ENCODE measurements around the gene SMARCB1. TPM values are rescaled to one million over a fixed set of nuclear protein-coding genes. Genes with fewer than 3 reads are reported as not detected.
"Not testable (repeated sequence)": the region's sequence is repeated elsewhere in the genome, so short reads cannot be mapped to it uniquely, and the experiment has no call there.

The SMARCB1 gene
- total RNA-seq, 1 experiment from 2014 or later = 85.9 TPM

GRCh38 chr22:23862103-23862502 is 75.3 kb downstream of the SMARCB1 start:
- no peak for TF ChIP-seq EZH2 (IDR thresholded peaks at IDR 0.05; ENCODE audit: low read length, unreplicated experiment)
- no peak for TF ChIP-seq EZH2phosphoT487 (IDR thresholded peaks at IDR 0.05; ENCODE audit: borderline replicate concordance, low read length)
- peak; percentile 66 for TF ChIP-seq CTCF (conservative IDR thresholded peaks at IDR 0.05; ENCODE audit: low read depth, low read length)
- H3K9me3 ChIP-seq (ENCODE audit: low read length) = no peaks in the 10 kb centered on the region
- no TSS peak for BruUV-seq (replicated peaks)
- no peak overlapping the region for H3K4me2 ChIP-seq (ENCODE audit: low read length)
- no peaks in the 10 kb centered on the region for H3K79me2 ChIP-seq (ENCODE audit: low read length)
- no peaks in the 10 kb centered on the region for H3F3A ChIP-seq (ENCODE audit: low read length, unreplicated experiment)
- no peak overlapping the region for H3K27ac ChIP-seq (ENCODE audit: low read length)
- H3K9ac ChIP-seq (ENCODE audit: low read length) = no peak overlapping the region
- DNase-seq (peak; percentile 49), ATAC-seq (peak; percentile 27; the same call in 1 of the 2 replicates)
- H3K4me1 ChIP-seq (ENCODE audit: insufficient read depth, low read length) = peaks cover 5% of the 10 kb centered on the region; the same call in 1 of the 2 replicates
- H2AFZ ChIP-seq (ENCODE audit: low read length) = no peak overlapping the region
- no peaks in the 10 kb centered on the region for H4K20me1 ChIP-seq (ENCODE audit: low read length)
- ChIA-PET CTCF (no interaction called here), POLR2A (ENCODE audit: unreplicated experiment) (no interaction called here)
- intact Hi-C loops (cut with micrococcal nuclease) = no loop called here
- no peaks in the 10 kb centered on the region for H3K36me3 ChIP-seq (ENCODE audit: low read depth, low read length)
- H3K9me2 ChIP-seq (replicated peaks; ENCODE audit: low read length) = no peaks in the 10 kb centered on the region
- no peaks in the 10 kb centered on the region for H3K27me3 ChIP-seq (ENCODE audit: low read length)
- no peak overlapping the region for H3K4me3 ChIP-seq (ENCODE audit: low read length)

GRCh38 chr22:23864499-23865154 is 77.9 kb downstream of the SMARCB1 start:
- H3K79me2 ChIP-seq (ENCODE audit: low read length); H3K9ac ChIP-seq (ENCODE audit: low read length); DNase-seq; H3K4me3 ChIP-seq (ENCODE audit: low read length); intact Hi-C loops (cut with micrococcal nuclease); BruUV-seq (replicated peaks); H3K4me1 ChIP-seq (ENCODE audit: insufficient read depth, low read length); H3K9me2 ChIP-seq (replicated peaks; ENCODE audit: low read length); H3K27ac ChIP-seq (ENCODE audit: low read length); H3K27me3 ChIP-seq (ENCODE audit: low read length); H3F3A ChIP-seq (ENCODE audit: low read length, unreplicated experiment); H3K4me2 ChIP-seq (ENCODE audit: low read length); H3K9me3 ChIP-seq (ENCODE audit: low read length); H3K36me3 ChIP-seq (ENCODE audit: low read depth, low read length); POLR2A ChIA-PET (ENCODE audit: unreplicated experiment); H2AFZ ChIP-seq (ENCODE audit: low read length); ATAC-seq; CTCF ChIA-PET; H4K20me1 ChIP-seq (ENCODE audit: low read length): not testable (repeated sequence)

- ATAC-seq (no peak), DNase-seq (no peak)
- Histone ChIP-seq H3K27me3 (ENCODE audit: low read length) (no peaks in the 10 kb centered on the region), H3K4me3 (ENCODE audit: low read length) (no peak overlapping the region), H3K9me2 (replicated peaks; ENCODE audit: low read length) (no peaks in the 10 kb centered on the region), H3K79me2 (ENCODE audit: low read length) (no peaks in the 10 kb centered on the region), H3K9ac (ENCODE audit: low read length) (no peak overlapping the region), H3K9me3 (ENCODE audit: low read length) (no peaks in the 10 kb centered on the region), H2AFZ (ENCODE audit: low read length) (no peak overlapping the region), H3K4me1 (ENCODE audit: insufficient read depth, low read length) (no peaks in the 10 kb centered on the region), H3K36me3 (ENCODE audit: low read depth, low read length) (no peaks in the 10 kb centered on the region), H3F3A (ENCODE audit: low read length, unreplicated experiment) (no peaks in the 10 kb centered on the region), H4K20me1 (ENCODE audit: low read length) (no peaks in the 10 kb centered on the region), H3K27ac (ENCODE audit: low read length) (no peak overlapping the region), H3K4me2 (ENCODE audit: low read length) (no peak overlapping the region)
- BruUV-seq (replicated peaks) = no TSS peak
- ChIA-PET POLR2A (ENCODE audit: unreplicated experiment) (no interaction called here), CTCF (no interaction called here)
- intact Hi-C loops (cut with micrococcal nuclease) = no loop called here
- TF ChIP-seq CTCF (conservative IDR thresholded peaks at IDR 0.05; ENCODE audit: low read depth, low read length) (no peak), EZH2 (IDR thresholded peaks at IDR 0.05; ENCODE audit: low read length, unreplicated experiment) (no peak), EZH2phosphoT487 (IDR thresholded peaks at IDR 0.05; ENCODE audit: borderline replicate concordance, low read length) (no peak)
These were observed 81.8 kb downstream of the SMARCB1 start for GRCh38 chr22:23868580-23868979.

Data from PC-3 (cell line).